Cerebellar nuclear complex (tissue), 1 donor: ENCODE data around the gene SKIL.

Source experiments
- DNase-seq, 2 experiments: peaks; one replicate each; lab custom pipeline; 2025; lab: John Stamatoyannopoulos, UW

SKIL gene

DNA sequence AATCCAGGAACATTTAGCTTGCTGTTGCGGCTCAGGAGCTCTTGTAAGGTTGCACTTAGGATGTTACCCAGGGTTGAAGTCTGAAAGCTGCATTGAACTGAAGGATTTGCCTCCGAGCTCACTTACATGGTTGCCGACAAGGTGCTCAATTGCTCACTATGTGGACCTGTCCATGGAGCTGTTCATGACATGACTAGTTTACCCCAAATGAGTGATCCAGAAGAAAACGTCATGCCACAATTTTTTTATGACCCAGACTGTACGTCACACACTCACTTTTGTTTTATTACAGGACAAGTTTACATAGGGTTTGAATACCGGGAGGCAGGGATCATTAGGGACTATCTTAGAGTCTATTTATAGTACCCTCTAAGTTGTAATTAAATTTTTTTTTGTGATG is 40.2 kb downstream of the SKIL start:
- no peak for DNase-seq

DNA sequence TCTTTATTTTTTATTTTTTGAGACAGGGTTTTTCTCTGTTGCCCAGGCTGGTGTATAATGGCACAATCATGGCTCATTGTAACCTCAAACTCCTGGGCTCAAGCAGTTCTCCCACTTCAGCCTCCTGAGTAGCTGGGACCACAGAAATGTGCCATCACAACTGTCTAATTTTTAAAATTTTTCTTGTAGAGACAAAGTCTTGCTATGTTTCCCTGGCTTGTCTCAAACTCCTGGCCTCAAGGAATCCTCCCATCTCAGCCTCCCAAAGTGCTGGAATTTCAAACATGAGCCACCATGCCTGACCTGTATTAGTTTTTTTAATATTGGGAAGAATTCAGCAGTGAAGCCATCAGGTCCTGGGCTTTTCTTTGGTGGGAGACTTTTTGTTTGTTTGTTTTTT is 47.6 kb downstream of the SKIL start:
- no peak for DNase-seq

DNA sequence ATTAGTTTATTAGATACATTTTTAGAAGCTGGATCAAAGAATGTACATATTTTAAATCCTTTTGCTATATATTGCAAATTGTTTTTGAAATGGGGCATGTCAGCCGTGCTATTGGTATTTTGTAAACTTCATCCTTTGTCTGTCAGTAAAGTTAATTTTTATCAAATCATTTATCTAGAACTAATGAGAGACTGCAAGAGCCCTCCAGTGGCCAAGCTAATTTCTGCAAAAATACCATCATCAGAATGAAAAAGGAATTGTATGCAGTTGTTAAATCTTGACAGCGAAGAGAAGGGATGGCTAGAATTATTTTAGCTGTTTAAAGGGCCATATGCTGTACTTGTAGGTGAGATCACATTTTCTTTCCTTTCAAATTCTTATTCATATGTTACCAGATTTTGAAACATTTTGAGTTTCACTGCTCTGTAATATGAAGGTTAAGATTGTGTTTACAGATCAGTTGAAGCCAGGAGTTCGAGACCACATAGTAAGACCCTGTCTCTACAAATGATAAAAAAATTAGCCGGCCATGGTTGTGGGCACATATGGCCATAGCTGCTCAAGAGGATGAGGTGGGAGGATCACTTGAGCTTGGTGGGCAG is 53.0 kb downstream of the SKIL start:
- DNase-seq = no peak

DNA sequence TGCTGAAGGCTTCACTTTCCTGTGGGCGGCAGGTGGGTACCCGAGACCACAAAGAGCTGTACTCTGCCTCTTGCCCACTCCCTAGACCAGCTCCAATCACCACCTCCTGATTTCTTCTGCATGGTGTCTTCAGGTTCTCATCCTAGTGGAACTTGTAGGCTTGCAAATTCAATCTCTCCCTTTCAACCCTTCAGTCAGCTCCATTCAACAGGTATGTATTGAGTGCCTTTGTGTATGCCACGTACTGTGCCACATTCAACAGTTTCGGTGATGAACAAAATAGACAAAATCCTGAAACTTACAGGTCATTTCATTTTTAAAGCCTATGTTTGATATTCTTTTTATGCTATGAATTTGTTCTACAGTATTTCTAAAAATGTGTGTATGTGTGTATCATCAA is 55.8 kb downstream of the SKIL start:
- no peak for DNase-seq

DNA sequence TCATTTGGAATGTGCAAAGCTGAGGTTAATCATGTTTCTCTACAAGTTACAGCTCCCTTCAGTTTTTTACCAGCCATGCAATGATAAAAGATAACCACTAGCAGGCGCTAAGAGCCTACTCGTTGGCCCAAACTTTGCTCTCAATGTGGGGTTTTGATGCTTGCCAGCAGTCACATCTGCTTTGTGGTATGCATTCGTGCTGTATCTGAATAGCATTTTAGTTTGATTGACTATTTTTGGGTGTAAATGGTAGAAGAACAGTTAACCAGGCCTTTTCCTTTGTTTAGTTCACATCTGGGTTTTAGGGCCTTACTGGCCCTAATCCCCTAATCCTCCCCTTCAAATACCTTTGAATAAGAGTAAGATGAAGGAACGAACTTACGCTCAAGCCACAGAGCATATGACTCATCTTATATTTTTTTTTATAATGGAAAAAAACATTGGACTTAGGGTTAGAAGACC is 56.7 kb downstream of the SKIL start:
- no peak for DNase-seq

DNA sequence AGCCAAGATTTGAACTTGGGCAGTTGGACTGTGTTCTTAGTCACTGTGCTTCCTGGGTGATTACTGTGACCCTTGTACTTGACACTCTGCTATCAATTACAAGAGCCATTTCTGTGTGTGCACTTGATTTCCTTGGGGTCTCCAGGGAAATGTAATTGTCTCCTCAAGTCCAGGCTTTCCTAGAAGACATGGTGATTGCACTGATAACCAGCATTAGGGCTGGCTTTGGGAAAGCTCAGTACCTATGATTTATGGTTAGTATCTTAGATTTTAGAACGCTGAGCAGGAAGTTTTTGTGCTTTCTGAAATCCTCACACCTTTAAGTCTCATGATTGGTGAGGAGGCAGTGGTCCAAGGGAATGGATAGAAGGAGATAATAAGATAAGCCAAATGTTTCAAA is 59.6 kb downstream of the SKIL start:
- DNase-seq = no peak

DNA sequence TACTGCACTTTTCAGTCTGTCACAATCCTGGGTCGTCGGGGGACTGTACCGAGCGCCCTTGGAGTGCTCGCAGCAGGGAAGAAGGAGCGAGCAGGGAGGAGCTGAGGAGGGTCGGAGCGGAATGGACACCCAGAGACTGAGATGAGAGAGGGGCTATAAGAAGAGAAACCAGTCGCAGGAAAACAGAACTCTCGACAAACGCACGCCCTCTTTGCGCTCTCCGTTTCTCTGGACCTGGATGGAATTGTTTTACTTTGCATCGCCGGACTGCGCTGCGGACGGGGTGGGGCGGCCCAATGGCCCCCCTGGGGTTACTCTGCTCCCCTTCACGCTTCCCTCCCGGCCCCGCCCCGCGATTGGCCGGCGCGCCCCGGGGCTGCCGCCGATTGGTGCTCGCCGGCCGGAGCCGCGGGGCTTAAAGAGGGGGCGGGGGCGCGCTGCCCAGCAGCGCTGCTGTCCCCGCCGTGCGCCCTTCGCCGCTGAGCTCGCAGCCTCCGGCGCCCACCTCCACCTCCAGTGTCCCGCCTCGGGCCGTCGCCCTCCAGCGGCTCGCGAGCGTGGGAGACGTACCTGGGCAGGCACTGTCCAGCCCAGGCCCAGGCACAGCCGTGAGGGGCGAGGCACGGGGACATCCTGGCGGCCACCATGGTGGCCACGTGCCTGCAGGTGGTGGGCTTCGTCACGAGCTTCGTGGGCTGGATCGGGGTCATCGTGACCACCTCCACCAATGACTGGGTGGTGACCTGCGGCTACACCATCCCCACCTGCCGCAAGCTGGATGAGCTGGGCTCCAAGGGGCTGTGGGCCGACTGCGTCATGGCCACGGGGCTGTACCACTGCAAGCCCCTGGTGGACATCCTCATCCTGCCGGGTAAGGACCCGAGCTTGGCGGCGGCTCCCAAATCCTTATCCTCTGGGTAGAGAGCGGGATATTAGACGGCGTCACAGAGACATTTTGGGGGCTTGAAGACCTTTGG is 61.2 kb downstream of the SKIL start, which contains the start of gene CLDN11:
TSS of gene CLDN11 (plus strand) at position 447 of the 977 bp plus-strand sequence. CDS start at position 646, 199 bp downstream.
- DNase-seq = no peak

DNA sequence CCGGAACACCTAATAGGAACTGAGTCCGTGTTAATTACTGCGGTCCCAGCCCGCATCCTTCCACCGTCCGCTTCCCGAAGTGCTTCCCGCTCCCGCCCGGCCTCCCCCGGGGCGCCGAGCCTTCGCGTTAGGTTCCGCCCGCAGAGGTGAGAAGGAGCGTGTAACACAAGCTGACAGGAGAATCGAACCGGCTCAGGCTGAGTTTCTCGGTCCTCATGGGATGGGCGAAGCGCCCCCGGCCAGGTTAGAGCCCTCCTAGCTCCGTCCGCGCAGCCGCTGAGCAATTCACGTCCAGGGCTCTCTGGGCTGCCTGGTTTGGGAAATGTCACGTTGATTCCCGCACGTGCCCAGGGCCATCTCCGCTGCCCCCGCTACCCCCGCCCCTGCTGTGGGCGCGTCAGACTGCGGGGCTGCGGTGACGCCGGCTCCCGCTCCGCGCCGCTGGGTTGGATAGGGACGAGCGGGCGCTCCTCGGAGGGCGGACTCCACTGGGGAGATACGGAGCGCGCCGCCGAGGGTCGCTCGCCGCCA is 62.1 kb downstream of the SKIL start:
- DNase-seq = no peak

DNA sequence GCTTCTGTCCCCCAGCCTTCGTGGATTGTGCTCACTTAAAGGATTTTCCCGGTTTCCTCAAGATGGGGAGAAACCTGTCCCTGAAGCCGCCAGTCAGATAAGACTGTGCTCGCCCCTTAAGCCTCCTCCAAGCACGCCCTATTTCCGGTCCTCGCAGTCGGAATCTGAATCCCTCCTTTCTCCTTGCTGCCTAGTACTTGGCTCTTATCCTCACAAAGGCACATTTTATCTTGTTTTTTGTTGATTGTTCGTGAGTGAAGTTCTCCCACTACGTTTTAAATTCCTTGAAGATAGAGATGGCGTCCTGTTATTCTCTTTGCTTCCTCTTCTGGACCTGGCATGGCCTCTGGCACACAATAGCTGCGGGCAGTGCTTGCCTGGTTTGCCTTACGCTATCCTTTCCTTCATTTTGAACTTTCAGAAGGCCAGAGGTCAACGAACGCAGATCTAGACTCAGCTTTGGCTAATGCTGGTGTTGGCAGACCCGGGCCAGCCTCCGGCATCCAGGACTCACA is 62.8 kb downstream of the SKIL start:
- DNase-seq = no peak

DNA sequence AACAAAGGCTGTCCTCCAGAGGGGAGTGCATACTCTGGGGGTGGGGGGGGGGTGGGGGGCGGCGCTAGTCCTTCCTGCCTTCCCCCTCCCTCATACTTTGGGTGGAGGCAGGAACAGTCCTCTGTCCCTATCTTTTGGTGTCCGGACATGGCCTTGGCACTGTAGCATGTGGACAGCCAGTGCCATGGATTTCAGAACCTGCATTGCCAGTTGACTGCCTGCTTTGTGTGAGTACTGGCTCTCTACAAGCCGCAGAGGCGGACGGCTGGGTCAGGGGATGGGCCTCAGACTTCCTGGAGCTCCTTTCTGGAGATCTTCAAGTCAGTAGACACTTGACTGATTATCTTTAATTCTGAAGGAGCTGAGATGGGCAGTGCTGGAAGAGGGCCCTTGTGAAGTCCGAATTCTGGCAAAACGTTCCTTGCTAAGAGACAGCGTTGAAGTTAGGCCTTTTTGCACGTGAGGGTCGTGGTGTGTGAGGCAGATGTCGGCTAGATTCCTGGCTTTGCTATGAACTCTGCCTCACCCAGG is 63.7 kb downstream of the SKIL start:
- DNase-seq = no peak

DNA sequence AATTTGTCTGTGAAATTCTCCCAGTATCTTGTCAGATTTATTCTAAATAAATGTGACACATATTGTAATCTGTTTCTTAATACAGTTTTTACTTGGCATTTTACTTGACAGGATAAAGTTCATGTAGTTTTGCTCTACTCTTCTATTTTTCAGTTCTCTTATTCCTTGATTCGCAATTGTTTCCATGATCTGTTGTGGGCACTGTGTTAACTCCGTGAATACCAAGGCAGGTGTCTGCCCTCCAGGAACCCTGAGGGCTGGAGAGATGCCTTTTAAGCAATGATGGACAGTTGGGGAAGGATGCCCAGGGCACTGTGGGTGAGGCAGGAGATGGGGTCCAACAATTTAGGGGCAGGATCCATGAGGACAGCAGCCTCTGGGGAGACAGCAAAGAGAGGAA is 64.2 kb downstream of the SKIL start:
- DNase-seq = no peak

DNA sequence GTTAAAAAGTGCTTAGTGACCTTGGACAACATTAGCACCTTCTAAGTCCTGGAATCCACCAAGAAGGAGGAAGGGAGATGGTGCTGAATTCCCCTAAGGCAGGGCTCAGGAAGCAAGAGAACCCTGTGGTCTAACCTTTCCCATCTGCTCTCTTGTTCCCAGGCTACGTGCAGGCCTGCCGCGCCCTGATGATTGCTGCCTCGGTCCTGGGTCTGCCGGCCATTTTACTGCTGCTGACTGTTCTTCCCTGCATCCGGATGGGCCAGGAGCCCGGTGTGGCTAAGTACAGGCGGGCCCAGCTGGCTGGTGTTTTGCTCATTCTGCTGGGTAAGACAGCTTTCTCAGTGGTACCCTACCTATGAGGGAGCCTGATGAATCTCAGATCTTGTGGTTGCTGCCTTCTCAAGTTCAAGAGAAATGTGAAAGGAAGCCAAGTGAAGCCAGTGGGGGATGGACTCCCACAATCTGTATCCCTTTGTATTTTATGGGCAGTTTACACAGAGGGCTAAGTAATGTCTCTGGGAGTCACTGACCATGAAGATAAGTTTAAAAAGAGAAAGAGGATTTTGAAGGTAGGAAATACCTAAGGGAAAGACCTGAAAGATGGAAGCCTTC is 65.6 kb downstream of the SKIL start:
- DNase-seq = no peak

DNA sequence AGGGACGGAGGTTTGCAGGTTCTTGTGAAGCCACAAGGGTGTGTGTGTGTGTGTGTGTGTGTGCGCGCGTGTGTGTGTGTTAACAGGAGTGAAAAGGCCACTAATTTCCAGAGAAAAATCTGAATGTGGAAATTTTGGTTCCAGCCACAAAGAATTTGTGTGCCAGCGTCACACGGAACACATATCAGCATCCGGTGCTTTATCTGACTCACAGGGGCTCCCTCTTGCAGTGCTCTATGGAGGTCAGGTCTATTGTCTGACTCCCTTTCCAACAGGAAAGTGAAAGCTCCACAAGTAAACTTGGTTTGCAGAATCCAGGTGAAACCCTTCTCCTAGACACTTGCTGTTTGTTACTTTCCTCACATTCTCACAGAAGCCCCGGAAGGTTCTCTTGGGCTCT is 67.4 kb downstream of the SKIL start:
- no peak for DNase-seq

DNA sequence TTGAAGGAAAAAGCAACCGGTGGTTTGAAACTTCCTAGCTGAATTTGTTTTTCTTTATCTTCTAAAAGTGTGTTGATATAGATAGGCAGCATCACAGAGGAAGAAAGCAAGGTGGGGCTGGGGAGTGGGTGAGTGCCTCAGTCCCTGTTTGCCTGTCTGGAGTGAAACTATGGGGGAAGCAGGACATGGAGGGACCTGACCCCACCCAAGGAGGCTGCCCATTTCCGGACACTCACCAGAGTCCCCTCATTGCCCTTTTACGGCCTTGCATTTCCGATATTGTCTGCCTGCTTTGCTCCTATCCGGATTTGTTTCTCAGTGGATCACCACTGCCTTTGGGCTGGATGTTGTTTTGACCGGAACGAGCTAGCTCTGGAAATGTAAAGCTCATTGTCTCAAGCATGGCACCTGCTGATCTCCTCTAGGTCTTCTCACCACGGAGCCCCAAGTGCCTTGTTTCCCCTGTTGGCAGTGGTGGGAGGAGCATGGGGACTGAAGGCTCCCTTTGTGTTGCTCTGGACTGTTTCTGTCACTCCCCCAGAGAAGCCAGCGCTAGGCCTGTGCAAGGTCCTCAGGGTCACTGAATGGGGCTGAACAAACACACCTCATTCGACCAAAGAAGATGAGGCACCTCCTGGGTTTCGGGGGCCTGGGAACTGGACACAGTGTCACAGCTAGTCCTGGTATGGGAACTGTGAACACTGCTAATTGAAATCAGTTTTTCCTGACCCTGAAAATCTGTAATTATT is 68.2 kb downstream of the SKIL start:
- no peak for DNase-seq

DNA sequence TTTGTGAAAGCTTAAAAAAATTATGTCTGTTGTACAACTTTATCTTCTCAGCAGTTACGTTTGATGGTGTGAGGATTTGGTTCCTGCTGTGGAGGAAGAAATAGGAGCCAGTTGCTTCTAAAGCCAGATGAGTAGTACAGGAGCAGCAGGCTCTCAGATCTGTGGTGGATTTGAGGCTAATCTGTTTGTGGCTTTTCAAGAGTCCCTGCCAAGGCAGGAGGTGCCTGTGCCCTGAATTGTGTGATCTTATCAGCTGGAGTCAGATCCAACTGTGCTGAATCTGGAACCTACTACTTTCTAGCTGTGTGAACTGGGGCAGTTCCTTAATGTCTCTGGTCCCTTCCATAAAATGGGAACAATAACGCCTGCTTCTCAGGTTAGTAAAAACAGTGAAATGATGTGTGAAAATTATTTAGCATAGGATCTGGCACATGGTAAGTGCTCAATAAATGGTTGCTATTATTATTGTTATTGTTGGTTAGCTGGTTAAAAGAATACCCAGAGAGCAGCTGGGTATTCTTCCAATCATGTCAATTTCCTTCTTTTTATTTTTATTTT is 68.8 kb downstream of the SKIL start:
- DNase-seq = no peak

DNA sequence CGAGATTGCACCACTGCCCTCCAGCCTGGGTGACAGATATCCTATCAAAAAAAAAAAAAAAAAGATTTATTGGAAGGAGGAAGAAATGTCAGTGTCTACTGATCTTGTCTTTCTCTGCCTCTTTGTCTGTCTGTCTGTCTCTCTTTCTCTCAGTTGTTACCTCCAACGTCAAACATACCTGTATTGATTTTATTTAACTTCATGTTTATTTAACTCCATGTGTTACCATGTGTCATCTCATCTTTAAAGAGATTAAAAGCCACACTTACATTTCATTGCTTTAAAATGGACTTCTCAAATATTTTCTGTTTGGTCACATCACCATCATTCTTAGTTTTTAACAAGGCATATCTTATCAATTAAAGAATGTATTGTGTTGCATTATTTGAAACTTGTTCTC is 70.6 kb downstream of the SKIL start:
- no peak for DNase-seq

DNA sequence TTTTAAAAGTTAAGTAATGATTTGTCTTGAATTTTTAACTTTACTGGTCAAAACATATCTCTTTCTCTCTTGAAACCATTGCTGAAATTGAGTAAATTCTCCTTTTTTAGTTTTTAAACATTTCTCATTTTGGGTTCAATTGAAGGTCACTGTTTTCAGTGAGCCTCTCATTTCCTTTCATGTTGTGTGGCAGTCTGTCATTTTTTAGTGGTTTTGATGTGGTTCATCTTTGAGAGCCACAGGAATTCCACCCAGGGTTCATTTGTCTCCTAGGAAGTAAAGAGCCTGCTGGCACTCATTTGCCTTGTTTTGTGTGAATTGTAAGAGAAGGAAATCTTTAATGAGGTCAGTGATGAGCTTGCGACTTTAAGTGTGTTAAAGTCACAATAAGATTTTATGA is 71.5 kb downstream of the SKIL start:
- DNase-seq = no peak

DNA sequence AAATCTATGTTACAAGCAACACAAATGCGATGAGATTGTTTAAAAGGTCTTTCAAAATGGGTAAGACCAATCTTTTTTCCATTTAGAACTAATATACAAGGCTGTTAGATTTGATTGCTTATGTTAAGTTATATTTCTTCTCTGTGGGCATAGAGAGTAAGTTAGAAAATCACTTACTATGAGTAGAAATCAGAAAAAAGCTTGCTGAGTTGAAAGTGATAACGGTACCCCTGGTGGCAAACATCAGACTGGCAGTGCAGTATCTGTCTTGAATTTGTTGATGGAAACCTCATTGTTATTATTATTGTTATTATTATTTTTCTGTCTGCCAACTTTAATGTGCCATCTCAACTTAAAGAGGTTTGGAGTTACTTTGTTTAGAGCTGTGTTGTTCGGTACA is 73.5 kb downstream of the SKIL start:
- DNase-seq = no peak

DNA sequence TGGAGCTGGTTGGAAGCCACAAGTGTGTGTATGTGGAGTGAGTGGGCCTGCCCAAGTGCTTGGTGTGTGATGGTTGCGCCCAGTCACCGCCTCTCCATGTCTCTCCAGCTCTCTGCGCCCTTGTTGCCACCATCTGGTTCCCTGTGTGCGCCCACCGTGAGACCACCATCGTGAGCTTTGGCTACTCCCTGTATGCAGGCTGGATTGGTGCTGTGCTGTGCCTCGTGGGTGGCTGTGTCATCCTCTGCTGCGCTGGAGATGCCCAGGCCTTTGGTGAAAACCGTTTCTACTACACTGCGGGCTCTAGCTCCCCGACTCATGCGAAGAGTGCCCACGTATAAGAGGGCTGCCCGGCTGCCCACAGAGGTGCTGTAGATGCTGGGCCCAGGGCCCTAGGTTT is 74.9 kb downstream of the SKIL start:
- DNase-seq = no peak

DNA sequence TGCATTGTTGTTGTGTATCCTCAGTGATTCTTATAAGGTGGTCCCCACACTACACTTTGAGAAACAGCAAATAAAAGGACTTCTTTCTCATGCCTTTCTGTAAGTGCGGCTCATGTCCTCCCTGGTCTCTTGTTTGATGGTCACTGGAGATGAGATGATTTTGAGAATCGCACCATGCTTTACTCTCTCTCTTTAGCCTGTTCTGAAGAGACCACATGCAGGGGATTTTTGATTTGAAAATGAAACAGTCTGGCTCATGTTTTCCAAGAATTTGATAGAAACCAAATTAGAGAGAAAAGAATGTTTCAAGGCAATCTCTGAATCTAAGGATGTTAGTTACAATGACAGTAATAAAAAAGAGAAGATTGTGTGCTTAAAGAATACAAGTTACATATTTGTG is 79.2 kb downstream of the SKIL start:
- DNase-seq = no peak

DNA sequence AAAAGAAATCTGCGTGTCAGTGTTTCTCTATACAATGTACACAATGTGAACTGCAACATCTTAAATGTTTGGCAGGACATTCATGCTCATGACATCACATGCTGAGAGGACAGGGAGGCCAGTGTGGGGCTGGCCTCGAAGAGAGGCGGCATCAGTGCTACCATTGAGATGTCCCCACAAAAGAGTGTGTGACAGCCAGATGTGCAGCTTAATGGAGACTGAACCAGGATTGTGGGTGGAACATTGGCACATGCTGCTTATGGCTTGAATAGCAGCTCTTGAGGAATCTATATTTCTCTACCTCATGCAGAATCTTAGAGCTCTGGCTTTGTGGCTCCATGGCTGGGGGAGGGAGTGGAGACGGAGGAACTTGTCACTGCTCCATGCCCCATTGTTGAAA is 79.7 kb downstream of the SKIL start:
- no peak for DNase-seq
